HG02973 (cell line): ENCODE measurements around the gene DENND2C.
"Not testable (repeated sequence)": the region's sequence is repeated elsewhere in the genome, so short reads cannot be mapped to it uniquely, and the experiment has no call there.

ENCODE experiments used
- ATAC-seq: cut with Tn5 transposase; IDR thresholded peaks from one replicate; pipeline ENCODE4 v1.9.1; 2021; ENCODE audit warnings: moderate library complexity; ENCODE audit not compliant: unreplicated experiment

The DENND2C gene

GRCh38 chr1:114609826-114610225 lies 60.0 kb downstream of the DENND2C start:
- no peak for ATAC-seq

- ATAC-seq: no peak
These were observed 60.8 kb downstream of the DENND2C start for GRCh38 chr1:114609026-114609425.

- ATAC-seq: no peak
These were observed 62.6 kb downstream of the DENND2C start for GRCh38 chr1:114607223-114607622.

GRCh38 chr1:114597949-114598348 lies 71.9 kb downstream of the DENND2C start:
- ATAC-seq: no peak

GRCh38 chr1:114595602-114596001 lies 74.2 kb downstream of the DENND2C start:
- ATAC-seq: no peak

GRCh38 chr1:114594046-114594445 lies 75.8 kb downstream of the DENND2C start:
- no peak for ATAC-seq

GRCh38 chr1:114589122-114589521 lies 80.7 kb downstream of the DENND2C start:
- no peak for ATAC-seq

GRCh38 chr1:114588196-114588689 lies 81.6 kb downstream of the DENND2C start:
- no peak for ATAC-seq

GRCh38 chr1:114587203-114587991 lies 82.5 kb downstream of the DENND2C start:
- ATAC-seq: no peak

- no peak for ATAC-seq
These were observed 83.3 kb downstream of the DENND2C start for GRCh38 chr1:114586513-114587047.

- ATAC-seq: no peak
These were observed 84.6 kb downstream of the DENND2C start for GRCh38 chr1:114585231-114585630.

GRCh38 chr1:114581335-114582287 lies 88.2 kb downstream of the DENND2C start, which contains the start of gene BCAS2:
Gene BCAS2 (minus strand): TSS chr1:114581615. CDS start chr1:114581591, 24 bp downstream.
- peak; percentile 97 for ATAC-seq

- ATAC-seq: no peak
These were observed 95.5 kb downstream of the DENND2C start for GRCh38 chr1:114574365-114574764.

- ATAC-seq: no peak
These were observed 105.7 kb downstream of the DENND2C start for GRCh38 chr1:114564141-114564540.

- ATAC-seq: not testable (repeated sequence)
These were observed 106.8 kb downstream of the DENND2C start for GRCh38 chr1:114562978-114563510.

- no peak for ATAC-seq
These were observed 108.5 kb downstream of the DENND2C start for GRCh38 chr1:114561333-114561732.

GRCh38 chr1:114559356-114559755 lies 110.5 kb downstream of the DENND2C start:
- no peak for ATAC-seq

GRCh38 chr1:114558544-114558943 lies 111.3 kb downstream of the DENND2C start:
- peak; percentile 61 for ATAC-seq

- ATAC-seq: no peak
These were observed 115.3 kb downstream of the DENND2C start for GRCh38 chr1:114554577-114554976.

- no peak for ATAC-seq
These were observed 117.7 kb downstream of the DENND2C start for GRCh38 chr1:114552106-114552639.

GRCh38 chr1:114551400-114551799 lies 118.4 kb downstream of the DENND2C start:
- no peak for ATAC-seq
